Gastrocnemius medialis (tissue), 4 donors: ENCODE measurements around the gene WDR54. TPM values are rescaled to one million over a fixed set of nuclear protein-coding genes. Genes with fewer than 3 reads are reported as not detected.

ENCODE experiments used
- ATAC-seq, 2 donors: fragments of 150-250 bp; one replicate each; pipeline ENCODE4 v1.9.1; 2016
- DNase-seq, 2 donors: peaks; one replicate each; pipeline ENCODE4 v3.0.0-alpha.2; 2019
- H3K27ac ChIP-seq, 4 donors: fragments of 200-600 bp; sonication (generic); 1 replicate in 1 of 4; 2 replicates in 3 of 4; pipeline ENCODE4 v1.5.1; 2016 to 2018; ENCODE audit warnings: mild to moderate bottlenecking in 2 of 4, moderate library complexity in 1 of 4
- H3K27me3 ChIP-seq, 3 donors: fragments of 200-600 bp; sonication (generic) in 2 of 3; 1 replicate in 1 of 3; 2 replicates in 2 of 3; pipeline versions ENCODE4 v1.5.1 to v1.6.0; 2016 to 2019; ENCODE audit warnings: mild to moderate bottlenecking in 1 of 3, moderate library complexity in 1 of 3
- H3K36me3 ChIP-seq, 2 donors: fragments of 200-600 bp; sonication (generic) in 1 of 2; one replicate each; pipeline ENCODE4 v1.5.1; 2017 to 2018
- H3K4me1 ChIP-seq, 2 donors: fragments of 200-600 bp; sonication (generic) in 1 of 2; one replicate each; pipeline ENCODE4 v1.5.1; 2016 to 2017; ENCODE audit warnings: mild to moderate bottlenecking in 2 of 2
- H3K4me3 ChIP-seq, 4 donors: fragments of 200-600 bp; sonication (generic) in 3 of 4; 1 replicate in 1 of 4; 2 replicates in 3 of 4; pipeline ENCODE4 v1.5.1; 2016 to 2019; ENCODE audit warnings: mild to moderate bottlenecking in 2 of 4
- H3K9me3 ChIP-seq, 3 donors: fragments of 200-600 bp; sonication (generic) in 2 of 3; 1 replicate in 1 of 3; 2 replicates in 2 of 3; pipeline ENCODE4 v1.5.1; 2016 to 2019
- CTCF ChIP-seq, 5 experiments: fragments of 450-650 bp in 3 of 5; fragments of 200-600 bp in 2 of 5; sonication (generic) in 2 of 5; IDR thresholded peaks in 4 of 5; conservative IDR thresholded peaks in 1 of 5; 1 replicate in 4 of 5; 2 replicates in 1 of 5; pipeline ENCODE4 v1.5.1; 2016 to 2019; ENCODE audit warnings: antibody characterized with exemption in 5 of 5, mild to moderate bottlenecking in 3 of 5, moderate library complexity in 3 of 5
- POLR2A ChIP-seq, 2 donors: fragments of 450-650 bp; IDR thresholded peaks; one replicate each; pipeline ENCODE4 v1.6.1; 2017; ENCODE audit warnings: antibody characterized with exemption in 2 of 2, mild to moderate bottlenecking in 2 of 2, moderate library complexity in 2 of 2
- in situ Hi-C, 4 donors: fragments of 200-750 bp; cut with MboI; loops; one replicate each; pipeline versions ENCODE4 v1.15.0 to v1.8.0; 2017; ENCODE audit warnings: low sequenced_read_pairs in 4 of 4
- intact Hi-C: fragments of 100-400 bp; cut with DNase I; formaldehyde crosslinking; loops from one replicate; pipeline ENCODE4 v1.15.1; 2023; ENCODE audit warnings: low total_unique reads
- total RNA-seq, 4 donors: library from RNA; depleted of rRNA; stranded (reverse); fragments of >200 nt; gene quantifications; one replicate each; pipeline versions ENCODE4 v1.1.0 to v1.2.3, GENCODE V29; 2016

Gene WDR54
- total RNA-seq, 4 donors from 2014 or later, result 0.51 to 2.1 (median 1.4) TPM

- peak; percentile 95 to 96 for ATAC-seq
- no peak for TF ChIP-seq CTCF (IDR thresholded peaks at IDR 0.05 in 4 of 5, conservative IDR thresholded peaks at IDR 0.05 in 1 of 5)
- peak; percentile 48 to 68 for TF ChIP-seq POLR2A (IDR thresholded peaks at IDR 0.05)
- intact Hi-C loops, result loop anchor here (1.0 kb wide), 1 partner anchor 18 kb away; no protein-coding TSS in a partner anchor
Measured at GRCh38 chr2:74472086-74472944, 50.8 kb downstream of the WDR54 start, which contains the start of gene MRPL53. MRPL53 (minus strand) TSS chr2:74472680; CDS start chr2:74472660, 20 bp downstream.

GRCh38 chr2:74472945-74473258 is 51.4 kb downstream of the WDR54 start:
- ATAC-seq (peak in 1 of 2 donors; percentile 15), DNase-seq (no peak)
- intact Hi-C loops (loop anchor here (1.0 kb wide), 2 partner anchors 9 to 19 kb away; partner anchors contain the start of gene CCDC142), in situ Hi-C loops (loop anchor here in 1 of 4 donors (25.0 kb wide), 1 partner anchor 364 kb away; the partner anchor contains the start of gene HK2)
- peaks cover 0 to 25% of the 10 kb centered on the region in 2 donors for H3K36me3 ChIP-seq
- H3K27ac ChIP-seq, result peak overlapping the region; percentile 79 to 90 (median 87)
- no peaks in the 10 kb centered on the region for H3K9me3 ChIP-seq
- peaks cover 20 to 25% of the 10 kb centered on the region in 2 donors for H3K4me1 ChIP-seq
- H3K27me3 ChIP-seq, result no peaks in the 10 kb centered on the region
- H3K4me3 ChIP-seq, result peak overlapping the region; percentile 67 to 88 (median 79)
- TF ChIP-seq POLR2A (IDR thresholded peaks at IDR 0.05) (no peak), CTCF (IDR thresholded peaks at IDR 0.05 in 4 of 5, conservative IDR thresholded peaks at IDR 0.05 in 1 of 5) (no peak)

More at GRCh38 chr2:74472086-74472944, 50.8 kb downstream of the WDR54 start, which contains the start of gene MRPL53:
- H3K27ac ChIP-seq, result peak within 1 kb of the TSS; percentile 79 to 90 (median 87)
- peaks cover 0 to 20% of the 10 kb centered on the region in 2 donors for H3K36me3 ChIP-seq
- H3K4me3 ChIP-seq, result peak within 1 kb of the TSS; percentile 67 to 88 (median 79)
- in situ Hi-C loops, result loop anchor here in 1 of 4 donors (25.0 kb wide), 1 partner anchor 365 kb away; the partner anchor contains the start of gene HK2
- H3K4me1 ChIP-seq, result peaks cover 20 to 25% of the 10 kb centered on the region in 2 donors
- H3K9me3 ChIP-seq, result no peaks in the 10 kb centered on the region
- no peaks in the 10 kb centered on the region for H3K27me3 ChIP-seq
- peak; percentile 86 to 90 for DNase-seq

GRCh38 chr2:74474481-74474880 is 53.0 kb downstream of the WDR54 start:
- Histone ChIP-seq H3K27me3 (no peaks in the 10 kb centered on the region), H3K4me3 (no peak overlapping the region), H3K36me3 (peaks cover 0 to 32% of the 10 kb centered on the region in 2 donors), H3K27ac (no peak overlapping the region), H3K4me1 (peaks cover 20 to 25% of the 10 kb centered on the region in 2 donors), H3K9me3 (no peaks in the 10 kb centered on the region)
- in situ Hi-C loops, result loop anchor here in 1 of 4 donors (25.0 kb wide), 1 partner anchor 363 kb away; the partner anchor contains the start of gene HK2
- ATAC-seq (no peak), DNase-seq (no peak)
- TF ChIP-seq POLR2A (IDR thresholded peaks at IDR 0.05) (no peak), CTCF (IDR thresholded peaks at IDR 0.05 in 4 of 5, conservative IDR thresholded peaks at IDR 0.05 in 1 of 5) (no peak)
- intact Hi-C loops, result no loop called here

GRCh38 chr2:74474899-74475298 is 53.4 kb downstream of the WDR54 start:
- Histone ChIP-seq H3K4me1 (peaks cover 20 to 25% of the 10 kb centered on the region in 2 donors), H3K27ac (no peak overlapping the region), H3K36me3 (peaks cover 0 to 36% of the 10 kb centered on the region in 2 donors), H3K4me3 (no peak overlapping the region), H3K9me3 (no peaks in the 10 kb centered on the region), H3K27me3 (no peaks in the 10 kb centered on the region)
- TF ChIP-seq CTCF (IDR thresholded peaks at IDR 0.05 in 4 of 5, conservative IDR thresholded peaks at IDR 0.05 in 1 of 5) (no peak), POLR2A (IDR thresholded peaks at IDR 0.05) (no peak)
- intact Hi-C loops, result no loop called here
- in situ Hi-C loops, result loop anchor here in 1 of 4 donors (25.0 kb wide), 1 partner anchor 362 kb away; the partner anchor contains the start of gene HK2
- DNase-seq, result no peak
- no peak for ATAC-seq

Other genes starting within 250 kb of the WDR54 start
- 10 to 100 TPM; 19.9 to 44.3 (median 35.5) TPM for gene MOB1A, start 242.9 kb upstream of the WDR54 start, total RNA-seq
- 10 to 100 TPM; 29.0 to 53.5 (median 32.5) TPM for gene MTHFD2, start 223.1 kb upstream of the WDR54 start, total RNA-seq
- 1 to 10 TPM in 1 of 4 donors, under 1 TPM in 3; 0.24 to 3.8 (median 0.59) TPM for gene SLC4A5, start 78.3 kb upstream of the WDR54 start, total RNA-seq
- 100 to 1,000 TPM in 2 of 4 donors, 10 to 100 TPM in 2; 89.8 to 127 (median 103) TPM for gene DCTN1, start 41.4 kb upstream of the WDR54 start, total RNA-seq
- gene C2orf81, start 111 bp upstream of the WDR54 start, total RNA-seq, result under 1 TPM in 1 of 4 donors, not detected in 3; 0.24 TPM
- gene RTKN, start 20.2 kb downstream of the WDR54 start, total RNA-seq, result 10 to 100 TPM in 1 of 4 donors, 1 to 10 TPM in 3; 2.2 to 17.6 (median 5.9) TPM
- gene INO80B, start 33.4 kb downstream of the WDR54 start, total RNA-seq, result 10 to 100 TPM; 14.5 to 51.9 (median 41.1) TPM
- 10 to 100 TPM; 10.7 to 17.5 (median 16.5) TPM for gene WBP1, start 36.7 kb downstream of the WDR54 start, total RNA-seq
- gene MOGS, start 43.7 kb downstream of the WDR54 start, total RNA-seq, result 10 to 100 TPM; 27.2 to 33.9 (median 31.7) TPM
- 10 to 100 TPM; 26.5 to 48.7 (median 41.5) TPM for gene MRPL53, start 51.0 kb downstream of the WDR54 start, total RNA-seq
- 1 to 10 TPM; 5.5 to 7.3 (median 6.0) TPM for gene CCDC142, start 61.3 kb downstream of the WDR54 start, total RNA-seq
- gene TTC31, start 61.4 kb downstream of the WDR54 start, total RNA-seq, result 1 to 10 TPM; 6.1 to 9.6 (median 7.7) TPM
- under 1 TPM in 1 of 4 donors, not detected in 3; 0.59 TPM for gene LBX2, start 77.9 kb downstream of the WDR54 start, total RNA-seq
- 10 to 100 TPM; 14.2 to 23.6 (median 20.0) TPM for gene PCGF1, start 86.0 kb downstream of the WDR54 start, total RNA-seq
- gene TLX2, start 92.7 kb downstream of the WDR54 start, total RNA-seq, result not detected
- gene DQX1, start 104.5 kb downstream of the WDR54 start, total RNA-seq, result under 1 TPM in 1 of 4 donors, not detected in 3; 0.24 TPM
- gene AUP1, start 108.0 kb downstream of the WDR54 start, total RNA-seq, result 100 to 1,000 TPM; 112 to 148 (median 115) TPM
- gene HTRA2, start 108.2 kb downstream of the WDR54 start, total RNA-seq, result 10 to 100 TPM; 24.2 to 38.5 (median 29.4) TPM
- 1 to 10 TPM in 1 of 4 donors, under 1 TPM in 3; 0.65 to 1.3 (median 0.95) TPM for gene LOXL3, start 132.2 kb downstream of the WDR54 start, total RNA-seq
- 1 to 10 TPM in 3 of 4 donors, under 1 TPM in 1; 0.51 to 4.1 (median 2.7) TPM for gene DOK1, start 133.0 kb downstream of the WDR54 start, total RNA-seq
- gene M1AP, start 226.6 kb downstream of the WDR54 start, total RNA-seq, result under 1 TPM in 1 of 4 donors, not detected in 3; 0.20 TPM
- gene SEMA4F, start 232.5 kb downstream of the WDR54 start, total RNA-seq, result 1 to 10 TPM in 3 of 4 donors, under 1 TPM in 1; 0.97 to 1.6 (median 1.4) TPM